Panc1 (cell line): Measurements from ENCODE around the gene CTDSP2.

Experiments
- CTCF ChIP-seq: fragments of 450-650 bp; IDR thresholded peaks from 2 replicates; pipeline ENCODE4 v1.5.1; 2017; ENCODE audit warnings: mild to moderate bottlenecking
- REST ChIP-seq, 2 experiments: IDR thresholded peaks; 2 replicates each; pipeline ENCODE4 v1.6.1; 2011 to 2012; ENCODE audit warnings: low read depth in 2 of 2, control low read depth in 1 of 2, low read length in 1 of 2, mild to moderate bottlenecking in 1 of 2, moderate library complexity in 1 of 2; ENCODE audit not compliant: insufficient read depth in 1 of 2
- SIN3A ChIP-seq: IDR thresholded peaks from 2 replicates; pipeline ENCODE4 v1.6.1; 2012; ENCODE audit warnings: low read depth, mild to moderate bottlenecking, low read length, moderate library complexity, borderline replicate concordance; ENCODE audit not compliant: insufficient read depth

DNA sequence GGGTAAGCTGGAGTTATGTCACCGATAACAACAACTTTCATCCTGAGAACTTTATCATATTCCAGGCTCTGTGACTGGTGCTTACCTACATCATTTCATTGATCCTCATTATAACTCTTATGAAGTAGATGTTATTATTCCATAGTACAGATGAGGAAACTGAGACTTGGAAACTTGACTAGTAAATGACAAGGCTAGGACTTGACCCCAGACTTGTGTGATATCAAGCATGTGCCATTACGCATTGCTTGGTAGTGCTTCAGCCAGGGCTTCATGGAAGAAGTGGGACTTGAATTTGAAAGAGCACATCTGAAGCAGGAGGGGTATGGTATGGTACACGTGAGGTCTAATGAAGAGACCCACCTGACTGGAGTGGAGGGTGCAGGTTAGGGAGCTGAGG is 39.9 kb downstream of the CTDSP2 start:
- TF ChIP-seq CTCF (no peak), SIN3A (no peak), REST (IDR thresholded peaks at IDR 0.05; ENCODE audit: insufficient read depth in 1 of 2, low read depth in 2 of 2, low read length in 1 of 2) (no peak)
